IMR-90 (cell line): Measurements from ENCODE around the gene GNA15. TPM values are rescaled to one million over a fixed set of nuclear protein-coding genes. Genes with fewer than 3 reads are reported as not detected.

Source experiments
- ATAC-seq: fragments of 200-7000 bp; cut with Tn5 transposase; 2 replicates; pipeline ENCODE4 v1.9.1; 2020; ENCODE audit warnings: low read depth, mild to moderate bottlenecking, moderate library complexity
- BruUV-seq: library from RNA; stranded (reverse); fragments of 400-500 nt; replicated peaks from 2 replicates; lab custom pipeline; 2021; lab: Mats Ljungman, UMichigan
- CTCF ChIA-PET: fragments of 300-600 bp; formaldehyde crosslinking; extraction: SDS; loops from one replicate; lab custom pipeline; 2021; ENCODE audit warnings: antibody characterized with exemption; lab: Yijun Ruan, JAX
- POLR2A ChIA-PET: fragments of 300-600 bp; sonication (Branson Sonifier 250); formaldehyde crosslinking; loops from one replicate; lab custom pipeline; 2022; ENCODE audit warnings: antibody characterized with exemption; ENCODE audit not compliant: unreplicated experiment; lab: Charles Lee
- DNase-seq: peaks from one replicate; pipeline ENCODE4 v3.0.0; 2013
- H2AFZ ChIP-seq: replicated peaks from 2 replicates; pipeline ENCODE3; 2013; ENCODE audit warnings: low read length, mild to moderate bottlenecking; ENCODE audit not compliant: poor library complexity
- H2AK5ac ChIP-seq: 2 replicates; pipeline ENCODE4 v1.6.1; 2013; ENCODE audit warnings: low read depth, low read length, inconsistent platforms
- H2AK9ac ChIP-seq: replicated peaks from 2 replicates; pipeline ENCODE3; 2013; ENCODE audit warnings: mild to moderate bottlenecking, low read depth, low read length, moderate library complexity; ENCODE audit not compliant: poor library complexity
- H2BK120ac ChIP-seq: 2 replicates; pipeline ENCODE4 v1.6.1; 2013; ENCODE audit warnings: low read depth, low read length, inconsistent platforms
- H2BK15ac ChIP-seq: 3 replicates; pipeline ENCODE4 v1.6.1; 2013; ENCODE audit warnings: low read depth, low read length, inconsistent platforms
- H2BK20ac ChIP-seq: 2 replicates; pipeline ENCODE4 v1.6.1; 2013; ENCODE audit warnings: low read depth, mild to moderate bottlenecking, inconsistent platforms, low read length, moderate library complexity
- H2BK5ac ChIP-seq: 2 replicates; pipeline ENCODE4 v1.6.1; 2013; ENCODE audit warnings: mild to moderate bottlenecking, low read depth, low read length, inconsistent platforms; ENCODE audit not compliant: poor library complexity, severe bottlenecking
- H3K14ac ChIP-seq: replicated peaks from 2 replicates; pipeline ENCODE4 v1.6.1; 2013; ENCODE audit warnings: low read depth, low read length, inconsistent platforms
- H3K18ac ChIP-seq: 2 replicates; pipeline ENCODE4 v1.6.1; 2013; ENCODE audit warnings: low read depth, low read length, control low read depth
- H3K23ac ChIP-seq: 2 replicates; pipeline ENCODE4 v1.6.1; 2013; ENCODE audit warnings: low read depth, low read length, inconsistent platforms
- H3K27ac ChIP-seq: 2 replicates; pipeline ENCODE4 v1.5.1; 2013; ENCODE audit warnings: mild to moderate bottlenecking, control low read depth, low read length; ENCODE audit not compliant: insufficient read depth
- H3K27me3 ChIP-seq: 2 replicates; pipeline ENCODE4 v1.6.1; 2013; ENCODE audit warnings: low read length; ENCODE audit not compliant: control insufficient read depth, insufficient read depth
- H3K36me3 ChIP-seq: 2 replicates; pipeline ENCODE4 v1.6.1; 2013; ENCODE audit warnings: low read length, mixed read lengths; ENCODE audit not compliant: control insufficient read depth, insufficient read depth
- H3K4ac ChIP-seq: 2 replicates; pipeline ENCODE4 v1.6.1; 2013; ENCODE audit warnings: low read depth, low read length, inconsistent platforms
- H3K4me1 ChIP-seq: 2 replicates; pipeline ENCODE4 v1.6.1; 2013; ENCODE audit warnings: low read length, mixed read lengths; ENCODE audit not compliant: control insufficient read depth, insufficient read depth
- H3K4me2 ChIP-seq: 2 replicates; pipeline ENCODE4 v1.6.1; 2013; ENCODE audit warnings: low read depth, mild to moderate bottlenecking, control low read depth, low read length, moderate library complexity
- H3K4me3 ChIP-seq: 2 replicates; pipeline ENCODE4 v1.5.1; 2013; ENCODE audit warnings: low read depth, mild to moderate bottlenecking, control low read depth, low read length, moderate library complexity; ENCODE audit not compliant: insufficient read depth
- H3K56ac ChIP-seq: 2 replicates; pipeline ENCODE4 v1.6.1; 2013; ENCODE audit warnings: low read length, inconsistent platforms; ENCODE audit not compliant: insufficient read depth; ENCODE audit errors: extremely low read depth
- H3K79me1 ChIP-seq, 2 experiments: 2 replicates each; pipeline ENCODE4 v1.6.1; 2013; ENCODE audit warnings: low read length in 2 of 2, inconsistent platforms in 1 of 2, low read depth in 1 of 2
- H3K9ac ChIP-seq: 2 replicates; pipeline ENCODE4 v1.6.1; 2013; ENCODE audit warnings: low read depth, low read length, control low read depth
- H3K9me1 ChIP-seq: 2 replicates; pipeline ENCODE4 v1.6.1; 2013; ENCODE audit warnings: low read length, inconsistent platforms; ENCODE audit not compliant: insufficient read depth
- H3K9me3 ChIP-seq: 2 replicates; pipeline ENCODE4 v1.6.1; 2013; ENCODE audit warnings: low read length; ENCODE audit not compliant: control insufficient read depth, insufficient read depth
- H4K20me1 ChIP-seq: 2 replicates; pipeline ENCODE4 v1.6.1; 2013; ENCODE audit warnings: low read length, inconsistent platforms; ENCODE audit not compliant: insufficient read depth
- H4K5ac ChIP-seq: 2 replicates; pipeline ENCODE4 v1.6.1; 2013; ENCODE audit warnings: mild to moderate bottlenecking, low read depth, low read length, control low read depth
- H4K8ac ChIP-seq, 2 experiments: 2 replicates each; pipeline ENCODE4 v1.6.1; 2013; ENCODE audit warnings: low read depth in 2 of 2, low read length in 2 of 2, control low read depth in 1 of 2, inconsistent platforms in 1 of 2
- H4K91ac ChIP-seq: 2 replicates; pipeline ENCODE4 v1.6.1; 2013; ENCODE audit warnings: low read depth, low read length, inconsistent platforms; ENCODE audit not compliant: insufficient read depth
- BHLHE40 ChIP-seq: fragments of 150-350 bp; IDR thresholded peaks from 2 replicates; pipeline ENCODE4 v1.6.1; 2016; ENCODE audit warnings: mild to moderate bottlenecking, low read depth, low read length
- CHD1 ChIP-seq: IDR thresholded peaks from 2 replicates; pipeline ENCODE4 v1.6.1; 2012; ENCODE audit warnings: low read depth, low read length, improper control_type of control experiment
- FOS ChIP-seq: fragments of 150-350 bp; IDR thresholded peaks from 2 replicates; pipeline ENCODE4 v1.6.1; 2016; ENCODE audit warnings: low read depth, low read length
- MAFK ChIP-seq: IDR thresholded peaks from 2 replicates; pipeline ENCODE4 v1.6.1; 2012; ENCODE audit warnings: low read depth, low read length, improper control_type of control experiment
- MAZ ChIP-seq: IDR thresholded peaks from 2 replicates; pipeline ENCODE4 v1.6.1; 2012; ENCODE audit warnings: low read depth, mild to moderate bottlenecking, low read length, improper control_type of control experiment, moderate library complexity, borderline replicate concordance
- MXI1 ChIP-seq: IDR thresholded peaks from 2 replicates; pipeline ENCODE4 v1.6.1; 2012; ENCODE audit warnings: low read depth, mild to moderate bottlenecking, low read length, moderate library complexity, borderline replicate concordance
- NFE2L2 ChIP-seq: fragments of 150-350 bp; IDR thresholded peaks from 2 replicates; pipeline ENCODE4 v1.6.1; 2016; ENCODE audit warnings: low read depth, mild to moderate bottlenecking, low read length
- RFX5 ChIP-seq: IDR thresholded peaks from 2 replicates; pipeline ENCODE4 v1.8.0; 2012; ENCODE audit warnings: low read depth, mild to moderate bottlenecking, low read length, moderate library complexity
- SMC3 ChIP-seq: fragments of 150-350 bp; IDR thresholded peaks from 2 replicates; pipeline ENCODE4 v1.6.1; 2016; ENCODE audit warnings: low read depth, mild to moderate bottlenecking, antibody characterized with exemption, low read length, moderate library complexity
- WGBS, 2 experiments: methylation state at CpG; one replicate each; pipeline versions ENCODE4 v1.1.5 to v1.1.7; 2013; ENCODE audit warnings: missing lambda C conversion rate in 2 of 2; ENCODE audit not compliant: insufficient read length in 1 of 2; ENCODE audit errors: extremely low coverage in 2 of 2; 5-methylcytosine and 5-hydroxymethylcytosine counted together
- dilution Hi-C: fragments of 300-500 bp; cut with HindIII; formaldehyde crosslinking; loops from one replicate; pipeline ENCODE4 v1.14.3; 2018; ENCODE audit warnings: low sequenced_read_pairs; ENCODE audit not compliant: unreplicated experiment
- in situ Hi-C: fragments of 300-500 bp; cut with MboI; formaldehyde crosslinking; loops from 3 replicates; pipeline ENCODE4 v1.14.3; 2019; ENCODE audit warnings: low sequenced_read_pairs, inconsistent platforms, mixed read lengths
- intact Hi-C: fragments of 100-400 bp; cut with micrococcal nuclease; formaldehyde crosslinking; loops from 2 replicates; pipeline ENCODE4 v1.10.0; 2022
- polyA plus RNA-seq, 3 experiments: library from polyadenylated mRNA; depleted of rRNA; stranded (reverse); fragments of >200 nt; gene quantifications; 2 replicates each; pipeline ENCODE4 v1.2.3, GENCODE V29; 2012; ENCODE audit warnings: low replicate concordance in 1 of 3
- total RNA-seq: library from RNA; depleted of rRNA; stranded (reverse); fragments of >200 nt; gene quantifications from 2 replicates; pipeline ENCODE4 v1.2.3, GENCODE V29; 2012
- TF ChIP-seq, protein P1 (sequence below): fragments of 150-350 bp; IDR thresholded peaks from 2 replicates; pipeline ENCODE4 v1.6.1; 2017; ENCODE audit warnings: mild to moderate bottlenecking, antibody characterized with exemption, low read length, low read depth
- TF ChIP-seq, protein P2 (sequence below): fragments of 150-350 bp; IDR thresholded peaks from 2 replicates; pipeline ENCODE4 v1.6.1; 2016; ENCODE audit warnings: low read depth, mild to moderate bottlenecking, low read length, moderate library complexity, borderline replicate concordance

GNA15 gene
- total and polyA plus RNA-seq, 2 of the 4 experiments (the other 2 are of a cell fraction): 0.18 TPM; not detected in 1

DNA sequence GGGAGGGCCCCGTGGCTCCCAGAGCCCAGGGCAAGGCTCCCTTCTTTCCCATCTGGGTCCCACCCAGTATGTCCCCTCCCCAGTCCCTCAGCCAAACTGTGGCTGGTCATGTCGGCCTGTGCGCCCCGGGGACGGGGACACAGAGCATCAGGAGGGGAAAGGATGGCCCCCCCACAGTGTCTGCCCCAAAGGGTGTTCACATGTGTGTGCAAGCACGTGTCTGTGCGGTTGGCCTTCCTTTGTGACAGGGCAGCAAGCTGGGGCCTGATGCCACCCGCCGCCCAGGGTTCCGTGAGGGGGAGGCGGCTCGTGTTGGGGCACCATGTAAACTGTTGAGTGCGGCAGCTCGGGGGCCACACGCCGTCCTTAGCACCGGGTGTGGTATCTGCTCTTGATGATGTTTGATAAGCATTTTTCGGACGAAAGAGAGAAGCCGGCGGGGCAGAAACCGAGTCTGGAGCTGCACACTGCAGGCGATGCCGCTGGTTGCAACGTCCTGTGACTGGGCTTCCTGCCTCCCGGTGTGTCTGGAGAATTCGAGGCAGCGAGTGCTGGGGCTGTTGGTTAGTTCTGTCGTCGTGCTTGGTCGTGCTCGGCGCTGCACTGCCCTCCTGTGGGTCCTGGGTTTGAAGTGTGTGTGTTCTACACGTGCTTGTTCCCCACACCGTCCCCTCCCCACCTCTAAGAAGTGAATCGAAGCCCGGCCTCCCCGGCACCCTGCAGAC, 23.3 kb upstream of the GNA15 start:
- Histone ChIP-seq H2BK120ac (no peak overlapping the region), H4K20me1 (peaks cover 54% of the 10 kb centered on the region), H3K79me1 (peaks cover 7 to 84% of the 10 kb centered on the region in 2 experiments), H3K4me2 (no peak overlapping the region), H3K9me3 (no peaks in the 10 kb centered on the region), H3K9me1 (peaks cover 10% of the 10 kb centered on the region), H4K91ac (no peak overlapping the region), H2BK5ac (no peak overlapping the region), H3K23ac (no peak overlapping the region), H3K4me1 (peaks cover 9% of the 10 kb centered on the region), H2AFZ (no peak overlapping the region), H3K4me3 (no peak overlapping the region), H2BK15ac (no peak overlapping the region), H3K14ac (no peak overlapping the region), H2AK9ac (no peak overlapping the region), H3K27ac (no peak overlapping the region), H4K8ac (no peak overlapping the region), H2AK5ac (no peak overlapping the region), H3K4ac (no peak overlapping the region), H2BK20ac (no peak overlapping the region), H3K36me3 (peaks cover 19% of the 10 kb centered on the region), H3K9ac (no peak overlapping the region), H3K27me3 (no peaks in the 10 kb centered on the region), H3K18ac (no peak overlapping the region), H4K5ac (no peak overlapping the region), H3K56ac (no peak overlapping the region)
- intact Hi-C loops (no loop called here), in situ Hi-C loops (no loop called here), dilution Hi-C loops (no loop called here)
- ChIA-PET POLR2A (no interaction called here), CTCF (no interaction called here)
- 95% methylated on average over 20 of the region's 38 CpGs; no CpG with 5 or more reads in 1 of the 2 experiments for WGBS, 2 experiments
- DNase-seq (no peak), ATAC-seq (no peak)
- BruUV-seq: no TSS peak
- TF ChIP-seq NFE2L2 (no peak), MAZ (no peak), BHLHE40 (no peak), SMC3 (no peak), FOS (no peak), RFX5 (no peak), MAFK (no peak), CHD1 (no peak), MXI1 (no peak)
- TF ChIP-seq, protein P1, sequence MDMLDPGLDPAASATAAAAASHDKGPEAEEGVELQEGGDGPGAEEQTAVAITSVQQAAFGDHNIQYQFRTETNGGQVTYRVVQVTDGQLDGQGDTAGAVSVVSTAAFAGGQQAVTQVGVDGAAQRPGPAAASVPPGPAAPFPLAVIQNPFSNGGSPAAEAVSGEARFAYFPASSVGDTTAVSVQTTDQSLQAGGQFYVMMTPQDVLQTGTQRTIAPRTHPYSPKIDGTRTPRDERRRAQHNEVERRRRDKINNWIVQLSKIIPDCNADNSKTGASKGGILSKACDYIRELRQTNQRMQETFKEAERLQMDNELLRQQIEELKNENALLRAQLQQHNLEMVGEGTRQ: no peak
- TF ChIP-seq, protein P2, sequence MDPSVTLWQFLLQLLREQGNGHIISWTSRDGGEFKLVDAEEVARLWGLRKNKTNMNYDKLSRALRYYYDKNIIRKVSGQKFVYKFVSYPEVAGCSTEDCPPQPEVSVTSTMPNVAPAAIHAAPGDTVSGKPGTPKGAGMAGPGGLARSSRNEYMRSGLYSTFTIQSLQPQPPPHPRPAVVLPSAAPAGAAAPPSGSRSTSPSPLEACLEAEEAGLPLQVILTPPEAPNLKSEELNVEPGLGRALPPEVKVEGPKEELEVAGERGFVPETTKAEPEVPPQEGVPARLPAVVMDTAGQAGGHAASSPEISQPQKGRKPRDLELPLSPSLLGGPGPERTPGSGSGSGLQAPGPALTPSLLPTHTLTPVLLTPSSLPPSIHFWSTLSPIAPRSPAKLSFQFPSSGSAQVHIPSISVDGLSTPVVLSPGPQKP: no peak
